Measurements from ENCODE around the gene XXYLT1.

XXYLT1 gene

GRCh38 chr3:195131176-195131575, 139.8 kb downstream of the XXYLT1 start:
- no peak for DNase-seq (ENCODE audit: low read depth in 2 of 2)

- DNase-seq (ENCODE audit: low read depth in 2 of 2), result peak in 1 of 2 donors; percentile 23
Observed at GRCh38 chr3:195129644-195130492, 141.1 kb downstream of the XXYLT1 start.

- DNase-seq (ENCODE audit: low read depth in 2 of 2), result no peak
Observed at GRCh38 chr3:195129072-195129643, 141.8 kb downstream of the XXYLT1 start.

- no peak for DNase-seq (ENCODE audit: low read depth in 2 of 2)
Observed at GRCh38 chr3:195128255-195129071, 142.5 kb downstream of the XXYLT1 start.

- no peak for DNase-seq (ENCODE audit: low read depth in 2 of 2)
Observed at GRCh38 chr3:195126056-195126605, 144.8 kb downstream of the XXYLT1 start.

- DNase-seq (ENCODE audit: low read depth in 2 of 2), result no peak
Observed at GRCh38 chr3:195125646-195126045, 145.3 kb downstream of the XXYLT1 start.

- no peak for DNase-seq (ENCODE audit: low read depth in 2 of 2)
Observed at GRCh38 chr3:195124378-195124992, 146.5 kb downstream of the XXYLT1 start.

- no peak for DNase-seq (ENCODE audit: low read depth in 2 of 2)
Observed at GRCh38 chr3:195123281-195123691, 147.7 kb downstream of the XXYLT1 start.

- DNase-seq (ENCODE audit: low read depth in 2 of 2), result no peak
Observed at GRCh38 chr3:195122261-195122660, 148.7 kb downstream of the XXYLT1 start.

GRCh38 chr3:195120267-195120601, 150.7 kb downstream of the XXYLT1 start:
- no peak for DNase-seq (ENCODE audit: low read depth in 2 of 2)

GRCh38 chr3:195119461-195120266, 151.3 kb downstream of the XXYLT1 start:
- DNase-seq (ENCODE audit: low read depth in 2 of 2), result no peak

GRCh38 chr3:195118671-195119070, 152.3 kb downstream of the XXYLT1 start:
- DNase-seq (ENCODE audit: low read depth in 2 of 2), result no peak

- DNase-seq (ENCODE audit: low read depth in 2 of 2), result no peak
Observed at GRCh38 chr3:195117978-195118581, 152.9 kb downstream of the XXYLT1 start.

GRCh38 chr3:195116407-195117185, 154.4 kb downstream of the XXYLT1 start:
- no peak for DNase-seq (ENCODE audit: low read depth in 2 of 2)

GRCh38 chr3:195115600-195116406, 155.2 kb downstream of the XXYLT1 start:
- no peak for DNase-seq (ENCODE audit: low read depth in 2 of 2)

GRCh38 chr3:195114786-195115599, 156.0 kb downstream of the XXYLT1 start:
- DNase-seq (ENCODE audit: low read depth in 2 of 2), result no peak

- DNase-seq (ENCODE audit: low read depth in 2 of 2), result no peak
Observed at GRCh38 chr3:195113536-195114425, 157.2 kb downstream of the XXYLT1 start.
